H9 (cell line): ENCODE measurements around the gene ZFPL1. TPM values are rescaled to one million over a fixed set of nuclear protein-coding genes. Genes with fewer than 3 reads are reported as not detected.

ENCODE experiments used
- DNase-seq: peaks from one replicate; pipeline ENCODE4 v3.0.0-alpha.2; 2017
- H2AFZ ChIP-seq: one replicate; pipeline ENCODE4 v1.6.1; 2013; ENCODE audit warnings: mild to moderate bottlenecking, low read length, control low read depth, moderate library complexity
- H2AK5ac ChIP-seq: 2 replicates; pipeline ENCODE4 v1.6.1; 2013; ENCODE audit warnings: low read length, control low read depth, mixed read lengths; ENCODE audit not compliant: insufficient read length
- H2BK120ac ChIP-seq: one replicate; pipeline ENCODE4 v1.6.1; 2013; ENCODE audit warnings: low read depth, mild to moderate bottlenecking, low read length, control low read depth, inconsistent platforms; ENCODE audit not compliant: poor library complexity, severe bottlenecking
- H2BK12ac ChIP-seq: 2 replicates; pipeline ENCODE4 v1.6.1; 2013; ENCODE audit warnings: low read length, control low read depth, mixed read lengths, low read depth; ENCODE audit not compliant: insufficient read length
- H2BK15ac ChIP-seq: 2 replicates; pipeline ENCODE4 v1.6.1; 2013; ENCODE audit warnings: low read depth, low read length, control low read depth
- H2BK20ac ChIP-seq: one replicate; pipeline ENCODE4 v1.6.1; 2013; ENCODE audit warnings: low read depth, mild to moderate bottlenecking, low read length, control low read depth, inconsistent platforms; ENCODE audit not compliant: poor library complexity, severe bottlenecking
- H2BK5ac ChIP-seq: 2 replicates; pipeline ENCODE4 v1.6.1; 2013; ENCODE audit warnings: low read length, control low read depth, mixed read lengths; ENCODE audit not compliant: insufficient read length
- H3K14ac ChIP-seq: 2 replicates; pipeline ENCODE4 v1.6.1; 2013; ENCODE audit warnings: low read length, control low read depth; ENCODE audit not compliant: insufficient read depth
- H3K18ac ChIP-seq: 2 replicates; pipeline ENCODE4 v1.6.1; 2013; ENCODE audit warnings: low read depth, mild to moderate bottlenecking, mixed read lengths, low read length, control low read depth; ENCODE audit not compliant: insufficient read length
- H3K23ac ChIP-seq: 2 replicates; pipeline ENCODE4 v1.6.1; 2013; ENCODE audit warnings: low read length, control low read depth, mixed read lengths, low read depth; ENCODE audit not compliant: insufficient read length
- H3K23me2 ChIP-seq: 2 replicates; pipeline ENCODE4 v1.6.1; 2013; ENCODE audit warnings: low read depth, mild to moderate bottlenecking, mixed read lengths, low read length, control low read depth; ENCODE audit not compliant: insufficient read length, poor library complexity, severe bottlenecking
- H3K27ac ChIP-seq: 2 replicates; pipeline ENCODE4 v1.5.1; 2013; ENCODE audit warnings: low read length, control low read depth, mixed read lengths, low read depth; ENCODE audit not compliant: insufficient read length
- H3K27me3 ChIP-seq: 2 replicates; pipeline ENCODE4 v1.6.1; 2013; ENCODE audit warnings: low read length, control low read depth, inconsistent platforms; ENCODE audit not compliant: insufficient read depth
- H3K4ac ChIP-seq: 2 replicates; pipeline ENCODE4 v1.6.1; 2013; ENCODE audit warnings: low read depth, mild to moderate bottlenecking, control low read depth, inconsistent platforms, low read length, moderate library complexity
- H3K4me1 ChIP-seq: 2 replicates; pipeline ENCODE4 v1.6.1; 2013; ENCODE audit warnings: low read length, control low read depth, inconsistent platforms; ENCODE audit not compliant: insufficient read depth
- H3K4me2 ChIP-seq: 2 replicates; pipeline ENCODE4 v1.6.1; 2013; ENCODE audit warnings: low read length, control low read depth, mixed read lengths; ENCODE audit not compliant: insufficient read length, insufficient read depth
- H3K56ac ChIP-seq: 2 replicates; pipeline ENCODE4 v1.6.1; 2013; ENCODE audit warnings: low read depth, mild to moderate bottlenecking, mixed read lengths, low read length, control low read depth; ENCODE audit not compliant: insufficient read length
- H3K79me1 ChIP-seq: 2 replicates; pipeline ENCODE4 v1.6.1; 2013; ENCODE audit warnings: low read depth, mild to moderate bottlenecking, moderate library complexity, low read length, control low read depth, inconsistent platforms; ENCODE audit not compliant: insufficient read depth, poor library complexity, severe bottlenecking
- H3K79me2 ChIP-seq: 2 replicates; pipeline ENCODE4 v1.6.1; 2013; ENCODE audit warnings: low read length, control low read depth, inconsistent platforms; ENCODE audit not compliant: insufficient read depth
- H3K9ac ChIP-seq: 2 replicates; pipeline ENCODE4 v1.6.1; 2013; ENCODE audit warnings: low read length, control low read depth, mixed read lengths; ENCODE audit not compliant: insufficient read length; ENCODE audit errors: extremely low read depth
- H3K9me3 ChIP-seq: one replicate; pipeline ENCODE4 v1.6.1; 2013; ENCODE audit warnings: low read depth, low read length, inconsistent platforms; ENCODE audit not compliant: control insufficient read depth
- H3T11ph ChIP-seq: one replicate; pipeline ENCODE4 v1.6.1; 2013; ENCODE audit warnings: mild to moderate bottlenecking, low read length, control low read depth, inconsistent platforms
- H4K20me1 ChIP-seq: one replicate; pipeline ENCODE4 v1.6.1; 2013; ENCODE audit not compliant: control insufficient read depth, insufficient read length, insufficient read depth
- H4K5ac ChIP-seq: 2 replicates; pipeline ENCODE4 v1.6.1; 2013; ENCODE audit warnings: low read depth, mild to moderate bottlenecking, mixed read lengths, low read length, control low read depth; ENCODE audit not compliant: insufficient read length
- H4K8ac ChIP-seq: replicated peaks from 2 replicates; pipeline ENCODE4 v1.6.1; 2013; ENCODE audit warnings: low read length, control low read depth, mixed read lengths, low read depth; ENCODE audit not compliant: insufficient read length
- H4K91ac ChIP-seq: 2 replicates; pipeline ENCODE4 v1.6.1; 2013; ENCODE audit warnings: low read depth, mild to moderate bottlenecking, moderate library complexity, mixed read lengths, low read length, control low read depth; ENCODE audit not compliant: insufficient read length
- H3K27ac Mint-ChIP-seq, 3 experiments: 2 replicates in 2 of 3; 3 replicates in 1 of 3; pipeline ENCODE4 v1.8.0; 2020 to 2021; ENCODE audit warnings: mixed read lengths in 3 of 3, mild to moderate bottlenecking in 1 of 3, moderate library complexity in 1 of 3
- H3K27me3 Mint-ChIP-seq: 2 replicates; pipeline ENCODE4 v1.8.0; 2021; ENCODE audit warnings: low read depth, mild to moderate bottlenecking, moderate library complexity, mixed read lengths
- H3K36me3 Mint-ChIP-seq, 3 experiments: 2 replicates in 2 of 3; 3 replicates in 1 of 3; pipeline ENCODE4 v1.8.0; 2020 to 2021; ENCODE audit warnings: low read depth in 3 of 3, mixed read lengths in 3 of 3; ENCODE audit not compliant: insufficient read depth in 1 of 3
- H3K4me1 Mint-ChIP-seq, 2 experiments: 2 replicates each; pipeline ENCODE4 v1.8.0; 2020; ENCODE audit warnings: mixed read lengths in 2 of 2
- H3K4me3 Mint-ChIP-seq, 2 experiments: 2 replicates in 1 of 2; 3 replicates in 1 of 2; pipeline ENCODE4 v1.8.0; 2020 to 2021; ENCODE audit warnings: mild to moderate bottlenecking in 2 of 2, mixed read lengths in 2 of 2, moderate library complexity in 1 of 2
- H3K9me3 Mint-ChIP-seq, 2 experiments: 2 replicates in 1 of 2; 3 replicates in 1 of 2; pipeline ENCODE4 v1.8.0; 2020; ENCODE audit warnings: mild to moderate bottlenecking in 2 of 2, mixed read lengths in 2 of 2, moderate library complexity in 1 of 2
- CTCF ChIP-seq: fragments of 200-600 bp; sonication (generic); conservative IDR thresholded peaks from 3 replicates; pipeline ENCODE4 v1.8.0; 2021; ENCODE audit warnings: antibody characterized with exemption, mild to moderate bottlenecking
- WGBS: extraction: QIAGEN DNeasy Blood & Tissue Kit; methylation state at CpG from one replicate; pipeline ENCODE4 v1.1.7; 2013; ENCODE audit warnings: missing lambda C conversion rate, low lambda C conversion rate, mixed read lengths; ENCODE audit not compliant: insufficient read length; ENCODE audit errors: extremely low coverage; 5-methylcytosine and 5-hydroxymethylcytosine counted together
- total RNA-seq: library from RNA; stranded (reverse); gene quantifications from 2 replicates; pipeline ENCODE4 v1.2.1, GENCODE V29; 2021

Gene ZFPL1
- total RNA-seq, 1 experiment from 2014 or later = 24.2 TPM

- no peak for DNase-seq
- H3K23ac ChIP-seq = no peak overlapping the region
- H3K9me3 Mint-ChIP-seq = no peaks in the 10 kb centered on the region
- H3K4me1 ChIP-seq = no peaks in the 10 kb centered on the region
- H2BK5ac ChIP-seq = no peak overlapping the region
- H3K9me3 ChIP-seq = no peaks in the 10 kb centered on the region
- H2BK120ac ChIP-seq = no peak overlapping the region
- no CpG with 5 or more reads among the region's 4 CpGs for WGBS
- H3K9ac ChIP-seq = no peak overlapping the region
- no peak overlapping the region for H2AFZ ChIP-seq
- no peaks in the 10 kb centered on the region for H4K20me1 ChIP-seq
- no peak overlapping the region for H2BK20ac ChIP-seq
- H3K4ac ChIP-seq = no peak overlapping the region
- H3K4me3 Mint-ChIP-seq = no peak overlapping the region
- no peak overlapping the region for H4K5ac ChIP-seq
- no peak for TF ChIP-seq CTCF
- no peak overlapping the region for H3K56ac ChIP-seq
- H3K27me3 ChIP-seq = no peaks in the 10 kb centered on the region
- H3K4me1 Mint-ChIP-seq = no peaks in the 10 kb centered on the region
- H3K79me2 ChIP-seq = no peaks in the 10 kb centered on the region
- peaks cover 0 to 12% (median 5%) of the 10 kb centered on the region in 3 experiments; a peak in 5 of 7 replicates for H3K36me3 Mint-ChIP-seq
- H3K23me2 ChIP-seq = no peaks in the 10 kb centered on the region
- no peak overlapping the region for H4K8ac ChIP-seq
- H3K27ac ChIP-seq = no peak overlapping the region
- H3K14ac ChIP-seq = no peak overlapping the region
- H3K79me1 ChIP-seq = no peaks in the 10 kb centered on the region
- H2BK15ac ChIP-seq = no peak overlapping the region
- H3K27me3 Mint-ChIP-seq = no peaks in the 10 kb centered on the region
- no peak overlapping the region for H3T11ph ChIP-seq
- no peak overlapping the region for H2BK12ac ChIP-seq
- H3K27ac Mint-ChIP-seq = no peak overlapping the region
- no peak overlapping the region for H3K18ac ChIP-seq
- no peak overlapping the region for H3K4me2 ChIP-seq
- H2AK5ac ChIP-seq = no peak overlapping the region
- H4K91ac ChIP-seq = no peak overlapping the region
Observed at GRCh38 chr11:65104628-65105027, 20.6 kb downstream of the ZFPL1 start.
